Measurements from ENCODE around the gene FHOD3.

DNA sequence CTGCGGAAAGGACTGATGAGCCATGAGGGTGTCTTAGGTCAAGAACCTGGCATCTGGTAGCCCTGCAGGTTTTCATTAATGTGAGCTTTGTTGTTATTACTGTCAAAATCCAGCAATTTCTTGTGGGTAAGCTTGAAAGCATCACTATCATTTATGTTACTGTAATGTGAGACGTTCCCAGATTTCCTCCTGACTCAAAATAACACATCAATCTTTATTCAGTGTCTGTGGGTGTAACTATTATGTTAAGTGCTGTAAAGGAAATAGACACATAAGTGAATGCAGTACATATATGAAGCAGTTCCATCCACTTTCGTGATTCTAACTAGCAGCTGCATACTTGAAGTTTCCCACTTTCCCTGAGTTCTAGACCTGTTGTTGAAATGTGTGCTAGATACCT, 89.8 kb downstream of the FHOD3 start:
- TF ChIP-seq TCF12 (IDR thresholded peaks at IDR 0.05; ENCODE audit: low read depth): no peak
- TF ChIP-seq EP300 (IDR thresholded peaks at IDR 0.05; ENCODE audit: borderline replicate concordance): no peak
- TF ChIP-seq YY1 (IDR thresholded peaks at IDR 0.05; ENCODE audit: low read depth): no peak
- no peak for TF ChIP-seq TAF1 (IDR thresholded peaks at IDR 0.05; ENCODE audit: low read depth)
- TF ChIP-seq CREB1 (IDR thresholded peaks at IDR 0.05; ENCODE audit: low read depth): no peak
- TF ChIP-seq, protein P1, sequence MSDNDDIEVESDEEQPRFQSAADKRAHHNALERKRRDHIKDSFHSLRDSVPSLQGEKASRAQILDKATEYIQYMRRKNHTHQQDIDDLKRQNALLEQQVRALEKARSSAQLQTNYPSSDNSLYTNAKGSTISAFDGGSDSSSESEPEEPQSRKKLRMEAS (IDR thresholded peaks at IDR 0.05): no peak
- TF ChIP-seq, protein P2, sequence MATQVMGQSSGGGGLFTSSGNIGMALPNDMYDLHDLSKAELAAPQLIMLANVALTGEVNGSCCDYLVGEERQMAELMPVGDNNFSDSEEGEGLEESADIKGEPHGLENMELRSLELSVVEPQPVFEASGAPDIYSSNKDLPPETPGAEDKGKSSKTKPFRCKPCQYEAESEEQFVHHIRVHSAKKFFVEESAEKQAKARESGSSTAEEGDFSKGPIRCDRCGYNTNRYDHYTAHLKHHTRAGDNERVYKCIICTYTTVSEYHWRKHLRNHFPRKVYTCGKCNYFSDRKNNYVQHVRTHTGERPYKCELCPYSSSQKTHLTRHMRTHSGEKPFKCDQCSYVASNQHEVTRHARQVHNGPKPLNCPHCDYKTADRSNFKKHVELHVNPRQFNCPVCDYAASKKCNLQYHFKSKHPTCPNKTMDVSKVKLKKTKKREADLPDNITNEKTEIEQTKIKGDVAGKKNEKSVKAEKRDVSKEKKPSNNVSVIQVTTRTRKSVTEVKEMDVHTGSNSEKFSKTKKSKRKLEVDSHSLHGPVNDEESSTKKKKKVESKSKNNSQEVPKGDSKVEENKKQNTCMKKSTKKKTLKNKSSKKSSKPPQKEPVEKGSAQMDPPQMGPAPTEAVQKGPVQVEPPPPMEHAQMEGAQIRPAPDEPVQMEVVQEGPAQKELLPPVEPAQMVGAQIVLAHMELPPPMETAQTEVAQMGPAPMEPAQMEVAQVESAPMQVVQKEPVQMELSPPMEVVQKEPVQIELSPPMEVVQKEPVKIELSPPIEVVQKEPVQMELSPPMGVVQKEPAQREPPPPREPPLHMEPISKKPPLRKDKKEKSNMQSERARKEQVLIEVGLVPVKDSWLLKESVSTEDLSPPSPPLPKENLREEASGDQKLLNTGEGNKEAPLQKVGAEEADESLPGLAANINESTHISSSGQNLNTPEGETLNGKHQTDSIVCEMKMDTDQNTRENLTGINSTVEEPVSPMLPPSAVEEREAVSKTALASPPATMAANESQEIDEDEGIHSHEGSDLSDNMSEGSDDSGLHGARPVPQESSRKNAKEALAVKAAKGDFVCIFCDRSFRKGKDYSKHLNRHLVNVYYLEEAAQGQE (IDR thresholded peaks at IDR 0.05; ENCODE audit: low read depth): no peak
- TF ChIP-seq EGR1 (IDR thresholded peaks at IDR 0.05): no peak
- no peak for TF ChIP-seq RAD21 (IDR thresholded peaks at IDR 0.05; ENCODE audit: low read depth)
- TF ChIP-seq FOXM1 (IDR thresholded peaks at IDR 0.05; ENCODE audit: borderline replicate concordance, low read depth): no peak
- no peak for TF ChIP-seq CEBPB (IDR thresholded peaks at IDR 0.05)
- TF ChIP-seq, protein P3, sequence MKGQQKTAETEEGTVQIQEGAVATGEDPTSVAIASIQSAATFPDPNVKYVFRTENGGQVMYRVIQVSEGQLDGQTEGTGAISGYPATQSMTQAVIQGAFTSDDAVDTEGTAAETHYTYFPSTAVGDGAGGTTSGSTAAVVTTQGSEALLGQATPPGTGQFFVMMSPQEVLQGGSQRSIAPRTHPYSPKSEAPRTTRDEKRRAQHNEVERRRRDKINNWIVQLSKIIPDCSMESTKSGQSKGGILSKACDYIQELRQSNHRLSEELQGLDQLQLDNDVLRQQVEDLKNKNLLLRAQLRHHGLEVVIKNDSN (IDR thresholded peaks at IDR 0.05): no peak
- TF ChIP-seq TEAD4 (IDR thresholded peaks at IDR 0.05): no peak

Data from Ishikawa (cell line).